K562 (cell line): ENCODE measurements around the gene HSF2. TPM values are rescaled to one million over a fixed set of nuclear protein-coding genes. Genes with fewer than 3 reads are reported as not detected.

Source experiments
- ATAC-seq: fragments of 200-7000 bp; cut with Tn5 transposase; 3 replicates; pipeline ENCODE4 v1.9.1; 2020; ENCODE audit warnings: moderate library complexity
- BruUV-seq: library from RNA; stranded (reverse); fragments of 400-500 nt; replicated peaks from 2 replicates; lab custom pipeline; 2021; lab: Mats Ljungman, UMichigan
- CTCF ChIA-PET: fragments of 300-600 bp; formaldehyde crosslinking; extraction: SDS; loops from one replicate; lab custom pipeline; 2021; ENCODE audit warnings: low intra/inter-chr PET ratio; lab: Yijun Ruan, JAX
- POLR2A ChIA-PET: fragments of 300-600, 350-650 bp; sonication (Branson Sonifier 250); formaldehyde crosslinking; extraction: SDS; loops from one replicate; lab custom pipeline; 2021; ENCODE audit warnings: antibody characterized with exemption, inconsistent platforms; lab: Yijun Ruan, JAX
- DNase-seq, 4 experiments: peaks; one replicate each; pipeline versions ENCODE4 v3.0.0 to v3.0.0-alpha.2; 2011 to 2018; ENCODE audit warnings: low spot score in 3 of 4, mixed read lengths in 3 of 4; ENCODE audit errors: extremely low read depth in 1 of 4
- FAIRE-seq: peaks from 2 replicates; lab custom pipeline; 2011; peaks lifted over from hg19 to GRCh38; lab: Jason Lieb, UNC
- H2AFZ ChIP-seq: 2 replicates; pipeline ENCODE4 v1.6.0; 2011; ENCODE audit warnings: low read depth, low read length, control low read depth, inconsistent platforms
- H3K27ac ChIP-seq: fragments of 200-600 bp; 3 replicates; pipeline ENCODE4 v1.8.0; 2011; ENCODE audit warnings: low read depth, mild to moderate bottlenecking, control low read depth, inconsistent platforms, low read length, moderate library complexity, mixed read lengths; ENCODE audit errors: extremely low read depth
- H3K27me3 ChIP-seq, 2 experiments: fragments of 300-600 bp in 1 of 2; 2 replicates in 1 of 2; 3 replicates in 1 of 2; pipeline versions ENCODE4 v1.6.0 to v1.8.0; 2011; ENCODE audit warnings: inconsistent platforms in 2 of 2, low read length in 2 of 2, mild to moderate bottlenecking in 1 of 2, mixed read lengths in 1 of 2, moderate library complexity in 1 of 2; ENCODE audit not compliant: control insufficient read depth in 2 of 2, insufficient read depth in 2 of 2
- H3K36me3 ChIP-seq: fragments of 300-600 bp; 3 replicates; pipeline ENCODE4 v1.8.0; 2011; ENCODE audit warnings: mild to moderate bottlenecking, low read length, inconsistent platforms; ENCODE audit not compliant: control insufficient read depth, insufficient read depth
- H3K4me1 ChIP-seq, 2 experiments: fragments of 200-600 bp in 1 of 2; replicated peaks in 1 of 2; 2 replicates in 1 of 2; 3 replicates in 1 of 2; pipeline versions ENCODE4 v1.5.1 to v1.8.0; 2011; ENCODE audit warnings: inconsistent platforms in 2 of 2, low read length in 2 of 2, mild to moderate bottlenecking in 1 of 2, mixed read lengths in 1 of 2, moderate library complexity in 1 of 2; ENCODE audit not compliant: control insufficient read depth in 2 of 2, insufficient read depth in 2 of 2
- H3K4me2 ChIP-seq: 2 replicates; pipeline ENCODE4 v1.6.1; 2011; ENCODE audit warnings: low read length, control low read depth, inconsistent platforms, mixed read lengths; ENCODE audit not compliant: insufficient read depth
- H3K4me3 ChIP-seq: fragments of 200-600 bp; sonication (generic), shearing (Covaris generic); 2 replicates; pipeline ENCODE4 v1.5.1; 2016; ENCODE audit warnings: control low read depth, inconsistent platforms
- H3K79me2 ChIP-seq: fragments of 200-600 bp; 3 replicates; pipeline ENCODE4 v1.8.0; 2011; ENCODE audit warnings: low read length, inconsistent platforms; ENCODE audit not compliant: control insufficient read depth, insufficient read depth
- H3K9ac ChIP-seq, 2 experiments: 2 replicates each; pipeline versions ENCODE4 v1.6.0 to v1.6.1; 2011; ENCODE audit warnings: low read depth in 2 of 2, low read length in 2 of 2, control low read depth in 1 of 2, inconsistent platforms in 1 of 2, mild to moderate bottlenecking in 1 of 2, mixed read lengths in 1 of 2; ENCODE audit not compliant: insufficient read depth in 1 of 2
- H3K9me1 ChIP-seq: one replicate; pipeline ENCODE4 v1.6.0; 2011; ENCODE audit warnings: inconsistent platforms, mild to moderate bottlenecking, low read length, moderate library complexity; ENCODE audit not compliant: control insufficient read depth, insufficient read depth
- H3K9me3 ChIP-seq: replicated peaks from 2 replicates; pipeline ENCODE4 v1.5.1; 2011; ENCODE audit warnings: low read depth, low read length, inconsistent platforms; ENCODE audit not compliant: control insufficient read depth, insufficient read depth
- H4K20me1 ChIP-seq: replicated peaks from 2 replicates; pipeline ENCODE4 v1.6.1; 2011; ENCODE audit warnings: low read length, inconsistent platforms, mixed read lengths; ENCODE audit not compliant: control insufficient read depth, insufficient read depth
- FIP1L1 ChIP-seq: fragments of 200-400 bp; formaldehyde crosslinking; IDR thresholded peaks from 2 replicates; pipeline ENCODE4 v1.6.1; 2018; ENCODE audit warnings: mild to moderate bottlenecking, low read depth, low read length; ENCODE audit not compliant: poor library complexity, severe bottlenecking
- FOSL1 ChIP-seq: fragments of 200-800 bp; sonication (Bioruptor generic); conservative IDR thresholded peaks from 2 replicates; pipeline ENCODE4 v1.6.1; 2016; ENCODE audit warnings: missing genetic modification characterization, missing compliant biosample characterization
- FOXJ2 ChIP-seq: fragments of 200-800 bp; sonication (Bioruptor generic); IDR thresholded peaks from 2 replicates; pipeline ENCODE4 v1.6.1; 2016; ENCODE audit warnings: missing genetic modification characterization, missing compliant biosample characterization
- HEY1 ChIP-seq: fragments of 250-450 bp; sonication (Bioruptor Pico); IDR thresholded peaks from 2 replicates; pipeline ENCODE4 v1.5.0; 2020; ENCODE audit warnings: mild to moderate bottlenecking, moderate library complexity, borderline replicate concordance
- KDM5B ChIP-seq: fragments of 200-600 bp; sonication (generic); IDR thresholded peaks from 2 replicates; pipeline ENCODE4 v1.6.1; 2012; ENCODE audit warnings: low read depth, mild to moderate bottlenecking, moderate library complexity, low read length, control low read depth, inconsistent platforms; ENCODE audit not compliant: insufficient replicate concordance
- SRSF7 ChIP-seq: fragments of 200-400 bp; formaldehyde crosslinking; optimal IDR thresholded peaks from 2 replicates; pipeline ENCODE3; 2017; ENCODE audit warnings: mild to moderate bottlenecking, low read depth, low read length
- ZNF431 ChIP-seq: sonication (generic); formaldehyde crosslinking; IDR thresholded peaks from 2 replicates; pipeline ENCODE4 v1.8.0; 2022; ENCODE audit warnings: mild to moderate bottlenecking, missing genetic modification reagents
- ZNF436 ChIP-seq: fragments of 250-450, 450-650 bp; sonication (Bioruptor Pico); formaldehyde crosslinking; IDR thresholded peaks from 2 replicates; pipeline ENCODE4 v1.7.0; 2020; ENCODE audit warnings: mild to moderate bottlenecking
- whole genome bisulfite sequencing: fragments of 100-300 bp; shearing (Covaris generic); methylation state at CpG from one replicate; pipeline ENCODE4 v1.1.6; 2016; ENCODE audit warnings: low coverage, mixed read lengths; ENCODE audit not compliant: insufficient coverage; ENCODE audit errors: missing lambda C conversion rate; 5-methylcytosine and 5-hydroxymethylcytosine counted together
- in situ Hi-C: fragments of 300-500 bp; cut with MboI; formaldehyde crosslinking; loops from 4 replicates; pipeline ENCODE4 v1.15.0; 2018; ENCODE audit warnings: inconsistent platforms, mixed read lengths
- intact Hi-C: fragments of 100-400 bp; cut with micrococcal nuclease; formaldehyde crosslinking; loops from 2 replicates; pipeline ENCODE4 v1.14.2; 2022
- polyA plus RNA-seq, 8 experiments: library from polyadenylated mRNA; depleted of rRNA in 4 of 8; stranded (reverse) in 5 of 8; unstranded in 3 of 8; fragments of >200 nt; fragmentation: Nextera tagmentation in 2 of 8; fragmentation: Illumina TruSeq in 1 of 8; extraction: Ambion mirVana in 2 of 8; extraction: Trizol in 1 of 8; gene quantifications; 2 replicates each; pipeline versions ENCODE4 v1.2.1 to v1.2.3, GENCODE V29; 2011 to 2014; ENCODE audit warnings: inconsistent platforms in 1 of 8, missing spikeins in 1 of 8
- total RNA-seq, 7 experiments: library from RNA; depleted of rRNA in 6 of 7; stranded (reverse); fragments of >200 nt in 6 of 7; fragmentation: Illumina TruSeq in 2 of 7; extraction: Trizol in 2 of 7; gene quantifications; 2 replicates each; pipeline versions ENCODE4 v1.2.1 to v1.2.3, GENCODE V29; 2011 to 2021; ENCODE audit warnings: low replicate concordance in 1 of 7
- TF ChIP-seq, protein P1 (sequence below): fragments of 250-450 bp; sonication (Bioruptor Pico); IDR thresholded peaks from 2 replicates; pipeline ENCODE4 v1.8.0; 2022; ENCODE audit warnings: moderate library complexity, mild to moderate bottlenecking, inconsistent platforms

HSF2 gene
- total and polyA plus RNA-seq, 9 of the 15 experiments (the other 6 are each of a cell fraction or from before 2014, with no cell fraction given), result 19.1 to 73.1 (median 29.2) TPM

GRCh38 chr6:122428781-122429180, 29.3 kb downstream of the HSF2 start:
- DNase-seq (no peak), ATAC-seq (no peak), FAIRE-seq (no peak)
- TF ChIP-seq FOSL1 (no peak), KDM5B (no peak), ZNF431 (CRISPR knock-in tag) (no peak), SRSF7 (no peak), FIP1L1 (no peak), FOXJ2 (tag) (no peak), ZNF436 (no peak), HEY1 (CRISPR knock-in tag) (no peak)
- TF ChIP-seq, protein P1, sequence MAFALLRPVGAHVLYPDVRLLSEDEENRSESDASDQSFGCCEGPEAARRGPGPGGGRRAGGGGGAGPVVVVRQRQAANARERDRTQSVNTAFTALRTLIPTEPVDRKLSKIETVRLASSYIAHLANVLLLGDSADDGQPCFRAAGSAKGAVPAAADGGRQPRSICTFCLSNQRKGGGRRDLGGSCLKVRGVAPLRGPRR, result no peak
- BruUV-seq, result no TSS peak
- no peak overlapping the region for H3K4me3 ChIP-seq
- no peaks in the 10 kb centered on the region for H4K20me1 ChIP-seq
- peaks cover 86% of the 10 kb centered on the region for H3K36me3 ChIP-seq
- H3K9ac ChIP-seq, result no peak overlapping the region
- no peaks in the 10 kb centered on the region; the same call in 2 of the 3 replicates for H3K79me2 ChIP-seq
- no peak overlapping the region for H2AFZ ChIP-seq
- in situ Hi-C loops (no loop called here), intact Hi-C loops (no loop called here)
- 88% methylated on average over 1 of the region's 1 CpG for WGBS
- H3K9me1 ChIP-seq, result no peaks in the 10 kb centered on the region
- ChIA-PET POLR2A (no interaction called here), CTCF (no interaction called here)
- H3K4me2 ChIP-seq, result no peak overlapping the region
- no peak overlapping the region for H3K27ac ChIP-seq
- no peaks in the 10 kb centered on the region for H3K9me3 ChIP-seq
- no peaks in the 10 kb centered on the region for H3K27me3 ChIP-seq
- H3K4me1 ChIP-seq, result no peaks in the 10 kb centered on the region; a peak in 1 of 5 replicates
